Esophagus (tissue), 2 donors: ENCODE measurements around the gene ADH1B. TPM values are rescaled to one million over a fixed set of nuclear protein-coding genes. Genes with fewer than 3 reads are reported as not detected.
"Not testable (repeated sequence)": the region's sequence is repeated elsewhere in the genome, so short reads cannot be mapped to it uniquely, and the experiment has no call there.

Experiments used
- H3K27ac ChIP-seq, 2 donors: one replicate each; pipeline ENCODE4 v1.5.1; 2013; ENCODE audit warnings: low read depth in 2 of 2, mild to moderate bottlenecking in 2 of 2, inconsistent platforms in 1 of 2, low read length in 1 of 2, moderate library complexity in 1 of 2
- H3K27me3 ChIP-seq, 2 donors: one replicate each; pipeline ENCODE4 v1.6.1; 2013; ENCODE audit warnings: low read length in 2 of 2, control low read depth in 1 of 2, mild to moderate bottlenecking in 1 of 2; ENCODE audit not compliant: insufficient read depth in 2 of 2, control insufficient read depth in 1 of 2
- H3K36me3 ChIP-seq, 2 donors: one replicate each; pipeline ENCODE4 v1.6.1; 2013; ENCODE audit warnings: low read length in 1 of 2; ENCODE audit not compliant: control insufficient read depth in 2 of 2, insufficient read depth in 2 of 2
- H3K4me1 ChIP-seq, 2 donors: one replicate each; pipeline ENCODE4 v1.6.1; 2013; ENCODE audit warnings: low read length in 1 of 2; ENCODE audit not compliant: control insufficient read depth in 2 of 2, insufficient read depth in 2 of 2
- H3K4me3 ChIP-seq, 2 donors: one replicate each; pipeline ENCODE4 v1.5.1; 2013; ENCODE audit warnings: low read length in 2 of 2, mild to moderate bottlenecking in 2 of 2, low read depth in 1 of 2, moderate library complexity in 1 of 2
- H3K9me3 ChIP-seq, 2 donors: one replicate each; pipeline ENCODE4 v1.6.1; 2013; ENCODE audit warnings: mild to moderate bottlenecking in 2 of 2, low read depth in 1 of 2, low read length in 1 of 2, moderate library complexity in 1 of 2; ENCODE audit not compliant: control insufficient read depth in 2 of 2, insufficient read depth in 1 of 2
- WGBS, 2 donors: extraction: QIAGEN DNeasy Blood & Tissue Kit; methylation state at CpG; one replicate each; pipeline ENCODE4 v1.1.7; 2013; 5-methylcytosine and 5-hydroxymethylcytosine counted together
- polyA plus RNA-seq, 2 donors: library from polyadenylated mRNA; stranded (reverse); fragments of 200-250 nt; gene quantifications; one replicate each; pipeline ENCODE4 v1.2.3, GENCODE V29; 2013
- donor health status: healthy with polysubstance abuse.
- donor health status: Bipolar disorder and iron deficiency.

Gene ADH1B
- polyA plus RNA-seq, 2 donors, result 31.3 to 72.0 TPM

- H3K27me3 ChIP-seq, H3K27ac ChIP-seq, H3K4me3 ChIP-seq, H3K4me1 ChIP-seq, H3K36me3 ChIP-seq, H3K9me3 ChIP-seq: not testable (repeated sequence)
- WGBS, 2 donors, result 71 to 79% methylated on average over 10 of the region's 10 CpGs
These were observed 34.9 kb upstream of the ADH1B start for GRCh38 chr4:99356149-99356548.

- H3K4me3 ChIP-seq, result no peak within 1 kb of the TSS
- H3K36me3 ChIP-seq, result no peaks in the 10 kb centered on the region
- no peaks in the 10 kb centered on the region for H3K9me3 ChIP-seq
- H3K27me3 ChIP-seq, result no peaks in the 10 kb centered on the region
- no peaks in the 10 kb centered on the region for H3K4me1 ChIP-seq
- H3K27ac ChIP-seq, result no peak within 1 kb of the TSS
- 33 to 40% methylated on average over 10 of the region's 10 CpGs for WGBS, 2 donors
These were observed 31.7 kb upstream of the ADH1B start, which contains the start of gene ADH1C for GRCh38 chr4:99352602-99353537. ADH1C (minus strand) TSS chr4:99352746; CDS start chr4:99352675, 71 bp downstream.

DNA sequence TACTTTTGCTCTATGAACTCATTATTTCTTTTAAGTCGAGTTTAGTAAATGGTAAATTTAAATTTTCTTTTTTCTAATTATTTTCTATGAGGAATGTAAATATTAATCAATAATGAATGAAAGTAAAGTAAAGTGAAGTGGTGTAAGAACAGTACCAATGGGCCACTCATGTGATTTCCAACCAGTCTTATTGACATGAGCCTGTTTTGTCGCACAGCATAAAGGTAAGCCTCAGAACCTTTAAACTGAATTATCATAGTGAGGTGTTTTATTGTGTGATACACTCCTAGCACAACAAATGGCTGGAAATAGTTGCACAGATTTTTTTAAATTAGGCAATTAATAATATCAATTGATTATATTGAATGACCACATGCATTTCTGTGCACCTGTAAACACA, 30.3 kb upstream of the ADH1B start:
- whole genome bisulfite sequencing, 2 donors, result 83 to 91% methylated on average over 2 of the region's 2 CpGs
- Histone ChIP-seq H3K27ac (no peak overlapping the region), H3K9me3 (no peaks in the 10 kb centered on the region), H3K27me3 (no peaks in the 10 kb centered on the region), H3K36me3 (no peaks in the 10 kb centered on the region), H3K4me3 (no peak overlapping the region), H3K4me1 (no peaks in the 10 kb centered on the region)

DNA sequence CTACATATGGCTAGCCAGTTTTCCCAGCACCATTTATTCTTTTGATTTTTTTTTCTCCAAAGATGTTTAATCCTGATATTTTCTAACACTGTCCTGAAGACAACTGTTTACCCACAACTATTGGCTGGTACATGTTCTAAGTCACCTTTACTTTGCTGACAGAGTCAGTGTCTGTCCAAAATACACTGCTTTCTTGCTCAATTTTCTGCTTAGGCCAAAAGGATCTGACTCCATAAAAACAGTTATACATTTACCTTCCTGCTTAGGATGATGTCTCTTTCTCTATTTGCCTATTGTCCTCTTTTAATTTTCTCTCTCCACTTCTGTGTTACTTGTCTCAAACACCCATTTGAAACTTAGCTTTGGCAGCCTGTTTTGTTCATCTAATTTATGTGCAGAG, 28.1 kb upstream of the ADH1B start:
- Histone ChIP-seq H3K4me1 (no peaks in the 10 kb centered on the region), H3K27me3 (no peaks in the 10 kb centered on the region), H3K4me3 (no peak overlapping the region), H3K36me3 (no peaks in the 10 kb centered on the region), H3K9me3 (no peaks in the 10 kb centered on the region), H3K27ac (no peak overlapping the region)

GRCh38 chr4:99342624-99343023, 21.4 kb upstream of the ADH1B start:
- H3K36me3 ChIP-seq, H3K4me1 ChIP-seq, H3K27me3 ChIP-seq, H3K4me3 ChIP-seq, H3K27ac ChIP-seq, H3K9me3 ChIP-seq: not testable (repeated sequence)
- WGBS, 2 donors, result 65 to 89% methylated on average over 7 of the region's 7 CpGs

DNA sequence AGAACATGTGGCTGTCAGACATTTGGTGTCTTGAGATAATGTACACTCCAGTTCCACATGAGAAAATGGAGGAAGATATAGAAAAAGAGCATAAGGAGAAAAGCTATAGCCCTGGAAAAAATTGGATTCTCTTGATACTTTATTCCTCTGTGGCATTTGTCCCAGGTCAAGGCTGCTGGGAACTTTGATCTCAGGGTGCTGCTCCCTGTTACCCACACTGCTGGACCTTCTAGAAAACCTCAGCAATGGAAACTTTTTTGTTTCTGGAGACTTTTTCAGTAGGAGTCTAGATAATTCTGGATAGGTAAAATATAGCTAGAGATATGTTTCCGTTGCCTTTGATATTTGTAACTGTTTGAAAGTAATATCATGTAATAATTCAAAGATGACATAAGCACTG, 20.2 kb upstream of the ADH1B start:
- Histone ChIP-seq H3K27me3 (no peaks in the 10 kb centered on the region), H3K36me3 (no peaks in the 10 kb centered on the region), H3K4me1 (no peaks in the 10 kb centered on the region), H3K9me3 (no peaks in the 10 kb centered on the region), H3K4me3 (no peak overlapping the region), H3K27ac (no peak overlapping the region)
- WGBS, 2 donors, result 87 to 92% methylated on average over 1 of the region's 1 CpG

DNA sequence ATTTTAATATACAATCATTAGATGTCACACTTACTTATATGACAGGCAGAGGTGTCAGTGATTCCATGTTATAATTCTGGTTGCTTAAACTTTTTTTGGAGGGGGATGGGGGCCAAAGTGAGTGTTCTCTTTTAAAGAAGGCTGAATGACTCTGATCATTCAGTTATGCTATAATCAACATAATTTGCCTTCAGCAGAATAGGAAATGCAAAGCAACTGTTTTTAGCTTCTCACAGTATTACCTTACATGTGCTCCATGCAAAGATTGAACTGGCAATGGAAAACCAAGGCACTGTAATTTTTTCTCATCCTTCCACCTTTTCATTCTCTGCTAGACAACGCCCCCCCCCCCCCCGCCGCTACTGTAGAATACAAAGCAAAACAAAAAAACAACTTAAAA, 18.0 kb upstream of the ADH1B start:
- H3K4me1 ChIP-seq, result no peaks in the 10 kb centered on the region
- WGBS, 2 donors, result 87 to 90% methylated on average over 3 of the region's 3 CpGs
- no peak overlapping the region for H3K27ac ChIP-seq
- no peak overlapping the region for H3K4me3 ChIP-seq
- no peaks in the 10 kb centered on the region for H3K27me3 ChIP-seq
- H3K9me3 ChIP-seq, result no peaks in the 10 kb centered on the region
- H3K36me3 ChIP-seq, result no peaks in the 10 kb centered on the region

DNA sequence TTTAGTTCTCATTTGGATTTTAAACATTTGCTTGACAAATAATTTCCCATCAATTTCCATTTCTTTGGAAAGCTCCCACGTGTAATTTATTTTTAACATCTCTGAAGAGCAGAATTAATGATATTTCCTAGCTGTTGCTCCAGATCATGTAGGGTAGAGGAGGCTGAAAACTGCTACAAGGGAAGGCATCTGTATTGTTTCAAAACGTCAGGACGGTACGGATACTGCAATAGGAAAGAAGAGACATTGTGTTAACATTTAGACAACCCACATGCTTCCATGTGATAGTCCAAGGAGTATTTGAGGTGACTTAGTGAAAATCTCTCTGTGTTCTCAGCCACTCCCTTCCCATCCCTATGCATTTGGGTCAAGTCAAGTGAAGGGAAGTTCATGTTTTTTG, 15.4 kb upstream of the ADH1B start:
- WGBS, 2 donors, result 57 to 62% methylated on average over 4 of the region's 4 CpGs

DNA sequence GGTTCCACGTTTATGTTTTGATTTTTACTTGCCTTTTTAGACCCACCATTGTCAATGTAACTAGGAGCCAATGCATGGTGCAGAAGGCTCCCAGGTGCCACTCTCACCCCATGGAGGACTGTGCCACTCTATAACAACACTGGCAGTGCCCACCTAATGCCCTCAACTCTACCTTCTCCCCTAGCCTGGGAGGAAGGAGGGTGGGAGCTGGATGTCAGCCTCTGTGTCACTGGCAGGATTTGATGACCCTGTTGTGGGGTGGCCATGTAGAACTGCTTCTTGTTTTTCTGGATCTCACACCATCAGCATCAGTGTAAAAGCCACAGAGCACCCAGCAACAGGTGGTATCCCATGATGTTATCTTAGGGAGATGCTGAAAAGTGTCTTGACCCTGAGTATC, 13.7 kb upstream of the ADH1B start:
- Histone ChIP-seq H3K36me3 (no peaks in the 10 kb centered on the region), H3K27me3 (no peaks in the 10 kb centered on the region), H3K4me3 (no peak overlapping the region), H3K9me3 (no peaks in the 10 kb centered on the region), H3K4me1 (no peaks in the 10 kb centered on the region), H3K27ac (no peak overlapping the region)
- 41 to 76% methylated on average over 1 of the region's 1 CpG for WGBS, 2 donors

More for the DNA sequence above, 15.4 kb upstream of the ADH1B start:
- Histone ChIP-seq H3K9me3 (no peaks in the 10 kb centered on the region), H3K4me1 (no peaks in the 10 kb centered on the region), H3K4me3 (no peak overlapping the region), H3K27me3 (no peaks in the 10 kb centered on the region), H3K27ac (no peak overlapping the region), H3K36me3 (no peaks in the 10 kb centered on the region)

DNA sequence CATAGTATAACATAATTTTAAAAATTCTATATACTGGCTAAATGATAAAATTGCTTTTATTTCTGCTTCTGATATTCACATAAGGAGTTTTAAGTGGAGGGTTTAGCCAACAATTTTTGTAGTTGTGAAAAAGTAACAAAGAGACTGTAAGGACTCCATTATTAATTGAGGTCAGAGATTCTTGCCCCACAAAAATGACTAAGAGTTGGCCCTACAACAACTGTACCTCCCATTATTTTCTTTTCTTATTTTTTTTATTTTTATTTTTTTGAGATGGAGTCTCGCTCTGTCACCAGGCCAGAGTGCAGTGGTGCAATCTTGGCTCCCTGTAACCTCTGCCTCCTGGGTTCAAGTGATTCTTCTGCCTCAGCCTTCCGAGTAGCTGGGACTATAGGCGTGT, 9.4 kb upstream of the ADH1B start:
- Histone ChIP-seq H3K4me3 (no peak overlapping the region), H3K27me3 (no peaks in the 10 kb centered on the region), H3K9me3 (peaks cover 0 to 3% of the 10 kb centered on the region in 2 donors), H3K4me1 (no peaks in the 10 kb centered on the region), H3K36me3 (no peaks in the 10 kb centered on the region), H3K27ac (no peak overlapping the region)
- WGBS, 2 donors, result 88 to 91% methylated on average over 3 of the region's 3 CpGs
